ENCODE results near the gene OPTN.

- TF ChIP-seq POLR2A (IDR thresholded peaks at IDR 0.05) (no peak), CTCF (IDR thresholded peaks at IDR 0.05) (no peak), EP300 (IDR thresholded peaks at IDR 0.05) (no peak), POLR2AphosphoS5 (IDR thresholded peaks at IDR 0.05) (no peak)
Measured at GRCh38 chr10:13104697-13105096, 4.7 kb downstream of the OPTN start.

All from stomach (tissue), 4 donors.